ENCODE data around the gene STK25.

The STK25 gene

GRCh38 chr2:241493092-241493491 is 15.3 kb downstream of the STK25 start:
- DNase-seq (ENCODE audit: low read depth) = no peak

GRCh38 chr2:241492174-241492565 is 16.2 kb downstream of the STK25 start:
- no peak for DNase-seq (ENCODE audit: low read depth)

GRCh38 chr2:241491549-241492173 is 16.7 kb downstream of the STK25 start:
- no peak for DNase-seq (ENCODE audit: low read depth)

GRCh38 chr2:241490825-241491506 is 17.4 kb downstream of the STK25 start:
- no peak for DNase-seq (ENCODE audit: low read depth)

- DNase-seq (ENCODE audit: low read depth) = no peak
Measured at GRCh38 chr2:241489733-241490680, 18.4 kb downstream of the STK25 start.

- no peak for DNase-seq (ENCODE audit: low read depth)
Measured at GRCh38 chr2:241489088-241489487, 19.3 kb downstream of the STK25 start.

- no peak for DNase-seq (ENCODE audit: low read depth)
Measured at GRCh38 chr2:241485172-241485911, 23.0 kb downstream of the STK25 start.

- no peak for DNase-seq (ENCODE audit: low read depth)
Measured at GRCh38 chr2:241483305-241483704, 25.1 kb downstream of the STK25 start.

GRCh38 chr2:241482126-241482955 is 26.0 kb downstream of the STK25 start:
- no peak for DNase-seq (ENCODE audit: low read depth)

- no peak for DNase-seq (ENCODE audit: low read depth)
Measured at GRCh38 chr2:241481687-241482086, 26.7 kb downstream of the STK25 start.

GRCh38 chr2:241479026-241479898 is 29.1 kb downstream of the STK25 start:
- no peak for DNase-seq (ENCODE audit: low read depth)

- DNase-seq (ENCODE audit: low read depth) = no peak
Measured at GRCh38 chr2:241478166-241478565, 30.2 kb downstream of the STK25 start.

GRCh38 chr2:241475267-241475666 is 33.1 kb downstream of the STK25 start:
- no peak for DNase-seq (ENCODE audit: low read depth)

GRCh38 chr2:241473399-241473798 is 35.0 kb downstream of the STK25 start:
- DNase-seq (ENCODE audit: low read depth) = no peak

- DNase-seq (ENCODE audit: low read depth) = no peak
Measured at GRCh38 chr2:241469746-241470145, 38.6 kb downstream of the STK25 start.

GRCh38 chr2:241468476-241468781 is 40.0 kb downstream of the STK25 start:
- DNase-seq (ENCODE audit: low read depth) = no peak

- DNase-seq (ENCODE audit: low read depth) = no peak
Measured at GRCh38 chr2:241467777-241468475, 40.5 kb downstream of the STK25 start.

- no peak for DNase-seq (ENCODE audit: low read depth)
Measured at GRCh38 chr2:241466230-241466629, 42.2 kb downstream of the STK25 start.

GRCh38 chr2:241465543-241465942 is 42.8 kb downstream of the STK25 start:
- no peak for DNase-seq (ENCODE audit: low read depth)
